HG02798 (cell line): ENCODE measurements around the gene ADGRB2.

ENCODE experiments used
- ATAC-seq: cut with Tn5 transposase; IDR thresholded peaks from one replicate; pipeline ENCODE4 v1.9.1; 2021; ENCODE audit warnings: mild to moderate bottlenecking; ENCODE audit not compliant: unreplicated experiment, poor library complexity

The ADGRB2 gene

DNA sequence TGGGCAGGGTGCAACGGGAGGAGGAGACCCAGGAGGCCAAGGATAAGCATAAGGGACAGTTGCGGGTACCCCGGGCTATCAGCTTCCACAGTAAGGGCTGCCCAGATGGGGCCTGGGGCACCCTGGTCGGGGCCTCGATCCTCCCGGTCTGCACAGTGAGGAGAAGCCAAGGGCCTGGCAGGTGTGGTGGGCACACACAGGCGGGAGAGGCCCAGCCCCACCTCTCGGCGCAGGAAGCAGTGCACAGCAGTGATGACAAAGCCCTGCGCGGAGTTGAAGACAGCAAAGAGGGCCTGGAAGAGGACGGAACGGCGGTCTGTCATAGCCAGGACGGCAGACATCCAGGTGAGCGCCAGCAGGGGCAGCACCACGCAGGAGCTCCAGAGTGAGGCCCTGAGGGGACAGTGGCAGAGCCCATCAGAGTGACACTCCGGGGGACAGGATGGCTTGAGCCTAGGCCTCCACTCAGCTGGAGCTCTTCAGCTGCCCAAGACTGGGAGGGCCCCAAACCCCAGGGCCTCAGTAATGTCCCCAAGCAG, 31.3 kb downstream of the ADGRB2 start:
- ATAC-seq: no peak

DNA sequence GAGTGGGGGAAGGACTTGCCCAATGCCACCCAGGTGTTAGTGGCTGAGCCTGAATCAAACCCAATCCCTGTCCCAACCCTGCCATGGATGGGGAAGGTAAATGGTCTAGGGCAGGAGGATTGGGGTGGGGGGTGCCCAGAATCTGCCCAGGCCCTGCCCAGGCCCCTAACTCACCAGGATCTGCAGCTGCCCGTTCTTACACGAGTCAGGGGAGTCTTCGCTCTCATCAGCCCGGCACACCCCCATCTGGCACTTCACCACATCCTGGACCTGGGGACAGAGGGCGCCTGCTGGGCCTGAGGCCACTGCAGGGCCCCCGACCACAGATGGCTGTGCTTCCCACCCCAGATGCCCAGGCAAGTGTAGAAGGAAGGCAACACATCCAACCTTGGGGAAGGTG, 31.8 kb downstream of the ADGRB2 start:
- no peak for ATAC-seq

GRCh38 chr1:31731049-31731565, 33.0 kb downstream of the ADGRB2 start:
- ATAC-seq: no peak

DNA sequence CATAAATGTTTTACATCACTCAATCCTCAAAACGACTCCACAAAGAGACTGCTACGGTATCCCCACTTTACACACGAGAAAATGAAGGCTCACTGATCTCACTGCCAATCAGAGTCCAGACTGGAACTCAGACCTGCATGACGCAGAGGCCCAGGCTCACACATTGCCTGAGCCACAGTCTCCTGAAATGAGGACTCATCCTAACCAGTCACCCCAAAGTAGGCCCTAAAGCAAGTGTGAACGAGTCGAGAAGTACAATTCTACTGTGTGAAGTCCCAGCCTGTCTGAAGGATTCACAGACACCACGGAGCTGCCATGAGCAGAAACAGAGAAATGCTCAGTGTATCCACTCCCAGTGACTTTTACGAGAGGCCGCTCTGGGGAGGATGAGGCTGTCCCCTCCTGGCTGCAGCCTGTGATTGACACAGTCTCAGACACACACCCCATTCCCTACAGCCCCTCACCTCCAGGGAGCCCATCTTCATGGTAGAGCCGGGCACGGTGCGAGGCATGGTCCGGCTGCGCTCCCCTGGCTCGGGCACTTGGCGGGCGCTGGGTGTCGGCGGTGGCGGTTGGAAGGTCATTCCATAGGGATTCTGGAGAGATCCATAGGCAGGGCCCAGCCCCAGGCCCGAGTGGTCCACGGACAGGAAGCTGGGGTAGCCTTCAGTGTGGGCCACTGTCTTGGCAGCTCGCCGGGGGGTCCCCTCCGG, 33.6 kb downstream of the ADGRB2 start:
- ATAC-seq: no peak

DNA sequence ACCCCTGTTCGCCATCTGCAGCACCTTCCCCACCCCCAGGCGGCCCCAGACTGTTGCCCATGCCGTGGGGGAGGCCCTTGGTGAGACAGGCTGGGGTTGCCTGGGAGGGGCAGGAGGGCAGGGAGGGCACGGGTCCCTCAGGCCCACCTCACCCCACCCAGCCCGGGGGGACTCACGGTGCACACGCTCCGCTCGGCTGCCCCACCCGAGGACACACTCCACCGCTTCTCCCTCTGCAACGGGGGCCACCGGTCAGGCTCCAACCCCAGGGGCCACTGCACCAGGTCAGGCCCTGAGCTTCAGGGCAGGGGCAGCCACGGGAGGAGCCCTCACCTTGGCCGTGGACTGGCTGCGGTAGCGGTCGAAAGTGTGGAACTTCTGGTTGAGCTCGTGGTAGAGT, 36.3 kb downstream of the ADGRB2 start:
- no peak for ATAC-seq

- no peak for ATAC-seq
Observed at GRCh38 chr1:31727195-31727594, 36.9 kb downstream of the ADGRB2 start.

- ATAC-seq: no peak
Observed at GRCh38 chr1:31726715-31727114, 37.4 kb downstream of the ADGRB2 start.

DNA sequence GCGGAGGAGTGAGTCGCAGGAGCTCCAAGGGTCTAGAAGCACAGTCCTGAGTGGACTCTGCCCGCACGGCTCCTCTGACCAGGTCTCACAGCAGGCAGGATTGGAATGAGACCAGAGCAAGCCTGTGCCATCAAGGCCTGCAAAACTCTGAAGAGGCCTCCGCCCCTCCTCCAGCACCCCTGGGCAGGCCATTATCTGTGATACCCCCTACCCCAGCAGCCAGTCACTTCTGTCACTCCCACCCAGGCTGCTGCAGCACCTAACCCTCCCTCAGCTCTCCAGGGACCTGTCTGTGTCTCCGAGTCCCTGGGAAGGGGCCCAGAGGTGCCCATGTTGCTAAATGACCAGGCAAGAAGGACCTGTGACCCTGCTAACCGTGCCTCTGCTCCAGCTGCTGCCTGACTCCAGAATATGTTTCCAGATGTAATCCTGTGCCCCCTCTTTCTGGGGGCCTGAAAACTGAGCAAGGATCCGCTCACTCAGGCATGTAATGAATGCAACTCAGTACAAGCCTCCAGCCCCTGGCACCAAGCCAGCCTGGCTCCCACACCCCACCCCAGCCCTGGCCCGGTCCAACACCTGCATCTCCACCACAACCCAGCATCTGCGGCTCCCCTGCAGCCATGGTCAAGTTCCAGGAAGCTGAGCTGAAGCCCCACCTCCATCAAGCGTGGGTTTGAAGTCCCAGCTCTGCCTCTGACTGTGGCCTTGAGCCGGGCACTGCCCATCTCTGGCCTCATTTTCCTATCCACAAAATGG, 38.2 kb downstream of the ADGRB2 start:
- ATAC-seq: no peak

DNA sequence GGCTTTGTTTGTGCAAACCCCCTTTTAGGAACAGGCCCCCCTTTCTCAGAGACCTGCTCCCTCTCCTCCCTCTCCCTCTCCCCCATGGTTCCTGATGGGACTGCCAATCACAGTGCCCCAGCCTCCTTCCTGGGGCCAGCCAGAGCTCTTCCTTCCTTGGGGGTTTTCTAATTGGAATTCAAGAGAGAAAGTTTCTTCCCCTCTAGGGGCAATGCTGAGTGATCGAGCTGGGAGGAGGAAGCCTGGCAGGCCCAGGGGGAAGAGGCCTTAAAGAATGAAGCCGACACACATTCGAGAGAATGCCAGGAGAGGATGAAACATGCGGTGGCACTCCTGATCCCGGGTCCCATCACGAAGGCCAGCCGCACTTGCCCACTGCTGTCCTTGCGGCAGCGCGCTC, 39.0 kb downstream of the ADGRB2 start:
- ATAC-seq: no peak

- ATAC-seq: no peak
Observed at GRCh38 chr1:31723828-31724359, 40.2 kb downstream of the ADGRB2 start.

- ATAC-seq: no peak
Observed at GRCh38 chr1:31718327-31718897, 45.7 kb downstream of the ADGRB2 start.

DNA sequence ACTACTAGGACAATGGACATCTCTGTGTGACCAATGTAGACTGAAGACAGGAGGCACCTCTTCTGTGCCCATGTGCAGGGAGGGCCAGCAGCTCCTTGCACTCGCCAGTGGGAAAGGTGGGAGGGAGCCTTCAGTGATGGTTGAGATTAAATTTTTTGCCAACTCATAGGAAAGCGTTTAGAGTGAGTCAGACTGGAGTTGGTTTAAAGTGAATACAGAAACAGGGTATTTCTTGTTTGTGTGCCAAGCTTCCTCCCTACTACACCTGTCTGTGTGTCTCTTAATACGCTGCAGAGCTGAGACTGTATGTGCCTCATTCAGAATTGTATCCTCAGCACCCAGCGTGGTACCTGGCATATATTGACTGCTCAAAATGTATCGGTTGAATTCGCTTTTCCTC, 46.8 kb downstream of the ADGRB2 start:
- no peak for ATAC-seq

DNA sequence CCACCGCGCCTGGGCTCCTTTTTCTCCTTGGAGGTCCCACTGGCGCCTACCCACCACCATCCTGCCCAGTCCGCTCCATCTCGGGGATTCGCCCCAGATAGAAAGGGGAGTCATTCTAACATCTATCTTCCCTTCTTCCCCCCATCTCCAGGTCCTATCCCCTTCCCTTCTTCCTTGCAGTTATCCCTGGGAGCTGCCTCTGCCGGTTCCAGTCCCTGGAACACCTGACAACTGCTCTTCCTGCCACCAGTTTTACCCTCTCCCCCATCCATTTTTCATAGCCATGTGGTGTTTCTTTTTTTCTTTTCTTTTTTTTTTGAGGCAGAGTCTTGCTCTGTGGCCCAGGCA, 48.3 kb downstream of the ADGRB2 start:
- no peak for ATAC-seq

DNA sequence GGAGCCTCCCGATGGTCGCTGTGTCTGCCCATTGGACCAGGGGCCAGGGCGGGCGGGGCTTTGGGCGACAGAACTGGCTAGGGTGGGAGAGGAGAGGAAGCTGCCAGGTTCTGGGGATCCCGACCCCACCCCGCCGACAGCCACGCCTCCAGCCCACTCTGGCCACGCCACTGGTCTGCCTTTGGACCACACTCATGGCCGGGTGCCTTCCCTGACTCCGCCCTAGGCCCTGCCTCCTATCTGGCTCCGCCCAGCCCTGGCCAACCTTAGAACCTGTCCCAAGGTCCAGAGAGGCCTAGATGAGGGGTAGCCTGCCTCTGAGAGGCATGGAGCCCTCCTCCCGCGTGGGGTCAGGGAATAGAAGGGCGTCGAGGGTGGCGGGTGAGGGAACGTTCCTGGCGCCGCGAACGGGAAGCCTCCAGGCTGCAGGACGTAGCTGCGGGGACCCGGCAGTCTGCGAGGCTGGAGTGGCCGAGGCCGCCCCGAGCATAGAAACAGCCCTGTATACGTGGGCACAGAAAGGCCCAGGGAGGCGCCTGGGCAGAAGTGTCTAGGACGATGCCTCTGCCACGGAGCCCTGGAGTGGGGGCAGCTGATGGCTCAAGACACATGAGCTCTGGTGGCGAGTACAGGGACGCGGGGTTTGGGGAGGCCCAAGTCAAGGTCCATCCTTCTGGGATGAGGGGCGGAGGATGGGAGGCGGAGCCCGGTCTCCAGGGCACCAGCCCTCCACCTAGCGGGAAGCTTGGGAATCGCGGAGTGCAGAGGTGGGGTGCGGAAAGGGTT, 48.9 kb downstream of the ADGRB2 start:
- peak; percentile 52 for ATAC-seq

- no peak for ATAC-seq
Observed at GRCh38 chr1:31714442-31715086, 49.6 kb downstream of the ADGRB2 start.

- ATAC-seq: no peak
Observed at GRCh38 chr1:31712630-31713029, 51.5 kb downstream of the ADGRB2 start.

- ATAC-seq: no peak
Observed at GRCh38 chr1:31712068-31712467, 52.1 kb downstream of the ADGRB2 start.

- ATAC-seq: no peak
Observed at GRCh38 chr1:31708324-31708723, 55.8 kb downstream of the ADGRB2 start.

DNA sequence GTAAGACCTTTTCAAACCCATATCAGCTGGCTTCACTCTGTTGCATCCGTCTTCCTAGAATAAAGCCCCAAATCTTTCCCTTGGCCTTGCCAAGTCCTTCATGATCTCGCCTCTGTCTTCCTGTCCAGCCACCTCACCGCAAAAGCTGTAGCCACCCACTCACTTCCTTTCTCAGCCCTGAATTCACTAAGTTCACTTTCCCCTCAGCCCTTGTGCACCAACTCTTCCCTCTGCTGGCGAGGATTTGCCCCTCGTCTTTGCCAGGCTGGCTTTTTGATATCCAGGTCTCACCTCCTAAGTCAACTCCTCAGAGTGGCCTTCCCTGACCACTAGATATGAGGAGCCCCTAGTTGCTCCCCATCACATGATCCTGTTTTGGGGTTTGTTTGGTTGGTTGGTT, 56.4 kb downstream of the ADGRB2 start:
- ATAC-seq: no peak
